Measurements from ENCODE around the gene ST3GAL2.
A peak's percentile ranks its signal among the peaks of the same experiment; 100 is the strongest.
"Not testable (repeated sequence)": the region's sequence is repeated elsewhere in the genome, so short reads cannot be mapped to it uniquely, and the experiment has no call there.

ST3GAL2 gene

GRCh38 chr16:70467113-70467512 lies 28.2 kb upstream of the ST3GAL2 start:
- no peak for DNase-seq

- DNase-seq = no peak
Measured at GRCh38 chr16:70466805-70467076, 27.8 kb upstream of the ST3GAL2 start.

- DNase-seq = no peak
Measured at GRCh38 chr16:70465999-70466804, 27.3 kb upstream of the ST3GAL2 start.

DNA sequence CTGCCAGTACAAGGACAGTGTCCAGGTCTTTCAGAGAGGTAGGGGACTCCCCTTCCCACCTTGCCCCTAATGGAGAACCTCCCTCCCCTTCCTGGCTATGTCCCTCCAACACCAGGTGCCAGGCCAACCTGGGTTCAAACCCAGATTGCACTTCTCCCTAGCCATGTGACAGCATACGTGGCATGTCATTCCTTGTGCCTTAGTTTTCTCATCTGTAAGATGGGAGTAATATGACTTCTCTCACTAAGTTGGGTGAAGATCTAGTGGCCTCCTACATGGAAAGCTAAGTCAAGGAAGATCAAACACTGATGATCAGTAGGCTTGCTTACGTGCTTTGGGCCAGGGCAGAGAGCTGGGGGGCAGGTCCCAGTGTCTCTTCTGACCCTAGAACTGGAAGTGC lies 24.3 kb upstream of the ST3GAL2 start:
- DNase-seq = no peak

GRCh38 chr16:70460737-70461261 lies 21.9 kb upstream of the ST3GAL2 start:
- DNase-seq = no peak

DNA sequence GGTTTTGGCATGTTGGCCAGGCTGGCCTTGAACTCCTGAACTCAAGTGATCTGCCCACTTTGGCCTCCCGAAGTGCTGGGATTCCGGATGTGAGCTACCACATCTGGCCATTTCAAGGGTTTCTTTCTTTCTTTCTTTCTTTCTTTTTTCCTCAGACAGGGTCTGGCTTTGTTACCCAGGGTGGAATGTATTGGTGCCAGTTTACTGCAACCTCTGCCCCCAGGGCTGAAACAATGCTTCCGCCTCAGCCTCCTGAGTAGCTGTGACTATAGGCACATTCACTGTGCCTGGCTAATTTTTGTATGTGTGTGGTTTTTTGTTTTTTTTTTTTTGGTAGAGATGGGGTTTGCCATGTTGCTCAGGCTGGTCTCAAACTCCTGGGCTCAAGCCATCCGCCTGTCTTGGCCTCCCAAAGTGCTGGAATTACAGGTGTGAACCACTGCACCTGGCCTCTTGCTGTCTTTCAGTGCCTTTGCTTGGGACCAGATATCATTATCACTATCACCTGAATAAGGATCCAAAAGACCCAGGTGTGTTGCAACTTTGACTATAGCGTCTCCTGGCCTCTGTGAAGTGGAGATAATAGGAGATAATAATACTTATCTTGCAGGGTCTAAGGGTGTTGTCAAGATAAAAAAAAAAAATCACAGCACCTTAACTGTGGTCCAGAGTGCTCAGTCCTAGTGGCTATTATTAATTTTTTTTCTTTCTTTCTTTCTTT lies 18.7 kb upstream of the ST3GAL2 start:
- no peak for DNase-seq

DNA sequence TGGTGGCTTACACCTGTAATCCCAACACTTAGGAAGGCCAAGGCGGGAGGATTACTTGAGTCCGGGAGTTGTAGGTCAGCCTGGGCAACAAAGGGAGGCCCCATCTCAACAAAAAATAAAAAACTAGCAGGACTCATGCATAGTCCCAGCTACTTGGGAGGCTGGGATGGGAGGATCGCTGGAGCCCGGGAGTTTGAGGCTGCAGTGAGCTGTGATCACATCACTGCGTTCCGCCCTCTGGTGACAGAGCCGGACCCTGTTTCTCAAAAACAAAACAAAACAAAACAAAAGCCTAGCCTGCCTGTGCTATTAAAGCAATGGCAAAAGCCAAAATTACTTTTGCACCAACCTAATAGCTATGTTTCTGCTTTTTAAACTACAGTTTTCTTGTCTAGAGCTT lies 17.0 kb upstream of the ST3GAL2 start:
- DNase-seq = no peak

- DNase-seq = peak; percentile 80
Measured at GRCh38 chr16:70454222-70455034, 15.5 kb upstream of the ST3GAL2 start, which contains the start of gene FCSK. Gene FCSK (plus strand): TSS chr16:70454595. CDS start chr16:70463191, 8,596 bp downstream.

GRCh38 chr16:70453892-70454221 lies 15.0 kb upstream of the ST3GAL2 start:
- no peak for DNase-seq

DNA sequence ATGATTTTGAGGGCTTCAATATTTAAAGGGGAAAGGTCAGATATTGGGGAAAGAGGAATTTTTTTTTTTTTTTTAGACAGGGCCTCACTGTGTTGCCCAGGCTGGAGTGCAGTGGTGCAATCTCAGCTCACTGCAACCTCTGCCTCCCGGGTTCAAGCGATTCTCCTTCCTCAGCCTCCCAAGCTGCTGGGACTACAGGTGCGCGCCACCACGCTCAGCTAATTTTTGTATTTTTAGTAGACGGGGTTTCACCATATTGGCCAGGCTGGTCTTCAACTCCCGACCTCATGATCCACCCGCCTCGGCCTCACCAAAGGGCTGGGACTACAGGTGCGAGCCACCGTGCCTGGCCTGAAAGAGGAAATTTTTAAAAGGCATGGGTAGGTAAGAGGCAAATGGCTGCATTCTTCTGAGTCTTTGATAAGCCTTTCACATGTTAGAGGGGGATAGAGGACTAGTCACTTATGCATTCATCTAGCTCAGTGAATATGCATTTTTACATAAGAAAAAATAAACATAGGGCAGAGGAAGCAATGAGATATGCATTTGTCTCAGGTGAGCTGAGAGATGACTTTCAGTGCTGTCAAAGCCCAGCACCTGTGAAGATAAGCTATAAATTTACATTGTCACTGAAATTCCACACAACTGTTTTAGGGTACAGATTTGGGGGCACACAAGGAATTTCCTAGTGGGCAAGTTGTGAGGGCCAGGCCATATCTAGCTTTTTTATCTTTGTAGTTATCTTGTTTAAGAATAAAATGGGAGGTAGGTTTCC lies 14.4 kb upstream of the ST3GAL2 start:
- DNase-seq = no peak

DNA sequence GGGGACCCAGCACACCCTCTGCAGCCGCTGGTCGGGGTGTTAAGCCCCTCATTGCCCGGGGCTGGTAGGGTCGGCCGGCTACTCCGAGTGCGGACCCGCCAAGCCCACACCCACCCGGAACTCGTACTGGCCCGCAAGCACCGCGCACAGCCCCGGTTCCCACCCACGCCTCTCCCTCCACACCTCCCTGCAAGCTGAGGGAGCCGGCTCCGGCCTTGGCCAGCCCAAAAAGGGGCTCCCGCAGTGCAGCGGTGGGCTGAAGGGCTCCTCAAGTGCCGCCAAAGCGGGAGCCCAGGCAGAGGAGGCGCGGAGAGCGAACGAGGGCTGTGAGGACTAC lies 12.1 kb upstream of the ST3GAL2 start:
- DNase-seq = not testable (repeated sequence)

- not testable (repeated sequence) for DNase-seq
Measured at GRCh38 chr16:70450142-70451003, 11.5 kb upstream of the ST3GAL2 start.

- no peak for DNase-seq
Measured at GRCh38 chr16:70448075-70448474, 9.2 kb upstream of the ST3GAL2 start.

DNA sequence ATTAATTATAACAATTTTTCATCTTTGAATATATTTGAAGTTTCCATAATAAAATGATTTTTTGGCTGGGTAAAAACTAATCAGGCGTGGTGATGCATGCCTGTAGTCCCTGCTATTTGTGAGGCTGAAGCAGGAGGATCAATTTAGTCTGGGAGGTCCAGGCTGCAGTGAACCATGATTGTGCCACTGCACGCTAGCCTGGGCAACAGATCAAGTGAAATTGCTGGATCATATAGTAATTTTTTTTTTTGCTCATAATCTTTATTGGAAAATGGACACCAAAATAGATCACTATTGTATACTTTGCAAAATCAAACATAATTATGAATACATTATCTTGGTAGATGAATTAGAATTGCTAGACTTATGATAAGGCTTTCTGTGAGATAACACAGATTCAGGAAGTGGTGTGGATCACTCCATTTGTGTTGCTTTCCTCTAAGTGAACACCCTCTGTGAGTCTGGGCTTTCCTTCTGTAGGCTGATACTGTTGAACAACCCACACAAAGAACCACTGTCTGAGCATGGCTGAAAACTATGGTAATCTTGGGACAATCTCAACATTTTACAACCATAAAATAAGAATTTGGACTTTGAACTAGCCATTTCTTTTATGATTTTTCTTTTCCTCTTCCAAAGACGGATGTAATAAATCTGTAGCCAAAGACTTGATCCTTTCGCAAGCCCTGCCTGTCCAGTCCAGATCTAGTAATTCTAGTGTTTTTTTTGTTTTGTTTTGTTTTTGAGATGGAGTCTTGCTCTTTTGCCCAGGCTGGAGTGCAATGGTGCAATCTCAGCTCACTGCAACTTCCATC lies 5.6 kb upstream of the ST3GAL2 start:
- no peak for DNase-seq

DNA sequence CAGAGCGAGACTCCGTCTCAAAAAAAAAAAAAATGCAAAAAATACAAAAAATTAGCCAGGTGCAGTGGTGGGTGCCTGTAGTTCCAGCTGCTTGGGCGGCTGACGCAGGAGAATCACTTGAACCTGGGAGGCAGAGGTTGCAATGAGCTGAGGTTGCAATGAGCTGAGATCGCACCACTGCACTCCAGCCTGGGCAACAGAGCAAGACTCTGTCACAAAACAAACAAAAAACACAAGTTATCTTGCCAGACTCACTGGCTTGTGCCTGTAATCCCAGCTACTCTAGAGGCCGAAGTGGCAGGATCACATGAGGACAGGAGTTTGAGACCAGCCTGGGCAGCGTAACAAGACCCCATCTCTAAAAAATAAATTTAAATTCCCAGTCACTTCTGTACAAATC lies 3.4 kb upstream of the ST3GAL2 start:
- DNase-seq = no peak

DNA sequence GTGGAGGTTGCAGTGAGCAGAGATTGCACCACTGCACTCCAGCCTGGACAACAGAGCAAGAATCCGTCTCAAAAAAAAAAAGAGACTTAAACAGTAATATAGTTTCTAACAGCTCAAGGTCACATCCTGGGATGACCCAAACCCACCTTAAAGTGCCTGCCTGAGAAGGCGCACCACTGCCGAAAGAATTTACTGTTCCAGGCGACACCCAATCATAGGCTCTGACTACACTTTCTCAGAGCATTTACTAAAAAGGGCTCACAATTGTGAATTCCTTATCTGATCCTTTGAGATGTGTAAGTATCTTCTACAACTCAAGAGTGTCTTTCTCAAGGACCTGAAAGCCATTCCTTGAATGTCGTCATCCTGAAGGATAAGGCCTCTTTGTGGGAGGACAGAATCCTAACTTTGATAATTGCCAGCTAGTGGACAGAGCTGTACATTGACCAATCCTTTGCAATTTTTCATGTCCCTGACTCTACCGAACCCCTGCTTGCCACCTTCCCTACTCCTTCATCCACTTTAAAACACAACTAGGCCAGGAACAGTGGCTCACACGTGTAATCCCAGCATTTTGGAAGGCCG lies 2.6 kb upstream of the ST3GAL2 start:
- DNase-seq = no peak

GRCh38 chr16:70440009-70440692 lies 1.3 kb upstream of the ST3GAL2 start:
- no peak for DNase-seq

DNA sequence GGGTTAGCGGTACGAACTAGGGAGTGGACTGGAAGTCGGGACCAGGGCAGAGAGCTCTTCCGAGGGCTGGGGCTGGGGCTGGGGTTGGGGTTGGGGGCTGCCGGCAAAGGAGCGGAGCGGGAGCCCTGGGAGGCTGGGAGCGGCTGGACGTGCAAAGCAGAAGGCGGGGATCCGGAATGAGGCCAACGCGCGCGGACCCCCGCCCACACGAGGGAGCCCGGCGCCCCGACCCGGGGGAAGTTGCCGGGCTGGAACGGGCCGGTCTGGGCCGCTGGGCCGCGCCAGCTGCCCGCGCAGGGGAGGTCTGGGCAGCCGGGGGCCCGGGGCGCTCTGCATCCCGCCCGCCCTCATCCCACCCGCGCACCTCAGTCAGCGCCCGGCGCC lies 323 bp downstream of the ST3GAL2 start:
- DNase-seq = no peak

GRCh38 chr16:70437582-70438557 lies 1.0 kb downstream of the ST3GAL2 start:
- peak; percentile 46 for DNase-seq

Data from stimulated activated CD8-positive, alpha-beta memory T cell treated with anti-CD3 and anti-CD28 coated beads, Interleukin-4, amount 100 ng/mL, for 48 hours (primary cell).